Coronary artery (tissue), 2 donors: ENCODE results near the gene FBL.

Experiments used
- DNase-seq: peaks from one replicate; pipeline ENCODE4 v3.0.0-alpha.2; 2017; ENCODE audit warnings: low spot score
- H3K27ac ChIP-seq, 2 donors: fragments of 200-600 bp; sonication (generic); one replicate each; pipeline ENCODE4 v1.5.1; 2016 to 2019
- H3K4me3 ChIP-seq: fragments of 200-600 bp; sonication (generic); 2 replicates; pipeline ENCODE4 v1.5.1; 2016; ENCODE audit warnings: mild to moderate bottlenecking, moderate library complexity
- CTCF ChIP-seq: fragments of 200-600 bp; sonication (generic); IDR thresholded peaks from one replicate; pipeline ENCODE4 v1.5.1; 2019; ENCODE audit warnings: antibody characterized with exemption

Gene FBL

GRCh38 chr19:39858541-39858940 is 12.4 kb upstream of the FBL start:
- H3K27ac ChIP-seq = no peak overlapping the region
- DNase-seq = no peak
- H3K4me3 ChIP-seq = peak overlapping the region; percentile 3
- no peak for TF ChIP-seq CTCF

- Histone ChIP-seq H3K4me3 (no peak overlapping the region), H3K27ac (no peak overlapping the region)
- TF ChIP-seq CTCF = no peak
- DNase-seq = no peak
Observed at GRCh38 chr19:39852882-39853281, 6.7 kb upstream of the FBL start.

- no peak overlapping the region for H3K27ac ChIP-seq
- no peak for DNase-seq
- TF ChIP-seq CTCF = no peak
Observed at GRCh38 chr19:39850892-39851291, 4.7 kb upstream of the FBL start.

GRCh38 chr19:39848392-39848791 is 2.2 kb upstream of the FBL start:
- Histone ChIP-seq H3K27ac (no peak overlapping the region), H3K4me3 (no peak overlapping the region)
- DNase-seq = no peak
- TF ChIP-seq CTCF = no peak

More at GRCh38 chr19:39850892-39851291, 4.7 kb upstream of the FBL start:
- no peak overlapping the region for H3K4me3 ChIP-seq

GRCh38 chr19:39847525-39847924 is 1.3 kb upstream of the FBL start:
- H3K27ac ChIP-seq = no peak overlapping the region
- DNase-seq = no peak
- no peak for TF ChIP-seq CTCF
- H3K4me3 ChIP-seq = no peak overlapping the region

GRCh38 chr19:39846678-39847486 is 703 bp upstream of the FBL start:
- no peak for DNase-seq
- H3K27ac ChIP-seq = peak overlapping the region; percentile 75 to 82
- peak overlapping the region; percentile 82 for H3K4me3 ChIP-seq
- TF ChIP-seq CTCF = no peak

GRCh38 chr19:39845584-39845932 is 621 bp downstream of the FBL start:
- no peak for TF ChIP-seq CTCF
- peak overlapping the region; percentile 75 to 82 for H3K27ac ChIP-seq
- peak overlapping the region; percentile 82 for H3K4me3 ChIP-seq
- DNase-seq = no peak
